Measurements from ENCODE around the gene KDR.

GRCh38 chr4:55030589-55030988 is 94.8 kb downstream of the KDR start:
- TF ChIP-seq POLR2A (IDR thresholded peaks at IDR 0.05; ENCODE audit: low read depth) = no peak
- TF ChIP-seq, protein P1, sequence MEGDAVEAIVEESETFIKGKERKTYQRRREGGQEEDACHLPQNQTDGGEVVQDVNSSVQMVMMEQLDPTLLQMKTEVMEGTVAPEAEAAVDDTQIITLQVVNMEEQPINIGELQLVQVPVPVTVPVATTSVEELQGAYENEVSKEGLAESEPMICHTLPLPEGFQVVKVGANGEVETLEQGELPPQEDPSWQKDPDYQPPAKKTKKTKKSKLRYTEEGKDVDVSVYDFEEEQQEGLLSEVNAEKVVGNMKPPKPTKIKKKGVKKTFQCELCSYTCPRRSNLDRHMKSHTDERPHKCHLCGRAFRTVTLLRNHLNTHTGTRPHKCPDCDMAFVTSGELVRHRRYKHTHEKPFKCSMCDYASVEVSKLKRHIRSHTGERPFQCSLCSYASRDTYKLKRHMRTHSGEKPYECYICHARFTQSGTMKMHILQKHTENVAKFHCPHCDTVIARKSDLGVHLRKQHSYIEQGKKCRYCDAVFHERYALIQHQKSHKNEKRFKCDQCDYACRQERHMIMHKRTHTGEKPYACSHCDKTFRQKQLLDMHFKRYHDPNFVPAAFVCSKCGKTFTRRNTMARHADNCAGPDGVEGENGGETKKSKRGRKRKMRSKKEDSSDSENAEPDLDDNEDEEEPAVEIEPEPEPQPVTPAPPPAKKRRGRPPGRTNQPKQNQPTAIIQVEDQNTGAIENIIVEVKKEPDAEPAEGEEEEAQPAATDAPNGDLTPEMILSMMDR (IDR thresholded peaks at IDR 0.05) = no peak
- no peak for TF ChIP-seq POLR2AphosphoS5 (IDR thresholded peaks at IDR 0.05)
- TF ChIP-seq EP300 (IDR thresholded peaks at IDR 0.05) = no peak

Measured in esophagus muscularis mucosa (tissue), 4 donors.